ENCODE results near the gene GRK5. TPM values are rescaled to one million over a fixed set of nuclear protein-coding genes. Genes with fewer than 3 reads are reported as not detected.

The GRK5 gene
- polyA plus RNA-seq, 1 donor from 2014 or later: 34.9 TPM

- Histone ChIP-seq H3K27me3 (ENCODE audit: insufficient read depth, low read depth, low read length) (no peaks in the 10 kb centered on the region), H3K4me3 (ENCODE audit: low read length) (no peak overlapping the region), H3K9ac (ENCODE audit: low read length) (no peak overlapping the region), H4K20me1 (ENCODE audit: insufficient read depth) (no peaks in the 10 kb centered on the region), H3K4me2 (ENCODE audit: low read length) (no peak overlapping the region), H3K79me2 (replicated peaks; ENCODE audit: insufficient read depth, low read length) (no peaks in the 10 kb centered on the region), H3K36me3 (ENCODE audit: insufficient read depth, low read length) (no peaks in the 10 kb centered on the region), H3K27ac (ENCODE audit: low read length) (no peak overlapping the region), H2AFZ (ENCODE audit: low read depth, low read length) (no peak overlapping the region), H3F3A (ENCODE audit: insufficient read depth, low read length, poor library complexity, severe bottlenecking) (no peaks in the 10 kb centered on the region), H3K9me3 (ENCODE audit: low read length) (no peaks in the 10 kb centered on the region), H3K9me2 (ENCODE audit: insufficient read depth, low read length) (no peaks in the 10 kb centered on the region)
- no peak for TF ChIP-seq TAF1 (IDR thresholded peaks at IDR 0.05; ENCODE audit: low read depth)
- no peak for TF ChIP-seq EZH2 (IDR thresholded peaks at IDR 0.05; ENCODE audit: borderline replicate concordance, insufficient read depth, low read length, poor library complexity, severe bottlenecking)
- no peak for TF ChIP-seq MXI1 (conservative IDR thresholded peaks at IDR 0.05; ENCODE audit: poor library complexity, severe bottlenecking)
- no peak for TF ChIP-seq CTCF (IDR thresholded peaks at IDR 0.05; ENCODE audit: poor library complexity, severe bottlenecking)
- no peak for TF ChIP-seq EP300 (conservative IDR thresholded peaks at IDR 0.05; ENCODE audit: poor library complexity, severe bottlenecking)
- no peak for TF ChIP-seq SMC3 (conservative IDR thresholded peaks at IDR 0.05; ENCODE audit: poor library complexity)
- TF ChIP-seq REST (IDR thresholded peaks at IDR 0.05; ENCODE audit: borderline replicate concordance): no peak
- TF ChIP-seq RAD21 (conservative IDR thresholded peaks at IDR 0.05): no peak
- no peak for TF ChIP-seq POLR2AphosphoS5 (IDR thresholded peaks at IDR 0.05)
These were observed 239.3 kb downstream of the GRK5 start for GRCh38 chr10:119446441-119447277.

GRCh38 chr10:119447421-119447820, 240.1 kb downstream of the GRK5 start:
- Histone ChIP-seq H3K9me3 (ENCODE audit: low read length) (no peaks in the 10 kb centered on the region), H3K27me3 (ENCODE audit: insufficient read depth, low read depth, low read length) (no peaks in the 10 kb centered on the region), H3K36me3 (ENCODE audit: insufficient read depth, low read length) (no peaks in the 10 kb centered on the region), H2AFZ (ENCODE audit: low read depth, low read length) (no peak overlapping the region), H3K4me2 (ENCODE audit: low read length) (no peak overlapping the region), H3K9me2 (ENCODE audit: insufficient read depth, low read length) (no peaks in the 10 kb centered on the region), H4K20me1 (ENCODE audit: insufficient read depth) (no peaks in the 10 kb centered on the region), H3K79me2 (replicated peaks; ENCODE audit: insufficient read depth, low read length) (no peaks in the 10 kb centered on the region), H3K4me3 (ENCODE audit: low read length) (no peak overlapping the region), H3K27ac (ENCODE audit: low read length) (no peak overlapping the region), H3F3A (ENCODE audit: insufficient read depth, low read length, poor library complexity, severe bottlenecking) (no peaks in the 10 kb centered on the region), H3K9ac (ENCODE audit: low read length) (no peak overlapping the region)
- TF ChIP-seq CTCF (IDR thresholded peaks at IDR 0.05; ENCODE audit: poor library complexity, severe bottlenecking): no peak
- TF ChIP-seq RAD21 (conservative IDR thresholded peaks at IDR 0.05): no peak
- TF ChIP-seq POLR2AphosphoS5 (IDR thresholded peaks at IDR 0.05): no peak
- TF ChIP-seq TAF1 (IDR thresholded peaks at IDR 0.05; ENCODE audit: low read depth): no peak
- TF ChIP-seq EP300 (conservative IDR thresholded peaks at IDR 0.05; ENCODE audit: poor library complexity, severe bottlenecking): no peak
- TF ChIP-seq REST (IDR thresholded peaks at IDR 0.05; ENCODE audit: borderline replicate concordance): no peak
- TF ChIP-seq SMC3 (conservative IDR thresholded peaks at IDR 0.05; ENCODE audit: poor library complexity): no peak
- no peak for TF ChIP-seq MXI1 (conservative IDR thresholded peaks at IDR 0.05; ENCODE audit: poor library complexity, severe bottlenecking)
- no peak for TF ChIP-seq EZH2 (IDR thresholded peaks at IDR 0.05; ENCODE audit: borderline replicate concordance, insufficient read depth, low read length, poor library complexity, severe bottlenecking)
